ENCODE results near the gene HLA-B.

Gene HLA-B

DNA sequence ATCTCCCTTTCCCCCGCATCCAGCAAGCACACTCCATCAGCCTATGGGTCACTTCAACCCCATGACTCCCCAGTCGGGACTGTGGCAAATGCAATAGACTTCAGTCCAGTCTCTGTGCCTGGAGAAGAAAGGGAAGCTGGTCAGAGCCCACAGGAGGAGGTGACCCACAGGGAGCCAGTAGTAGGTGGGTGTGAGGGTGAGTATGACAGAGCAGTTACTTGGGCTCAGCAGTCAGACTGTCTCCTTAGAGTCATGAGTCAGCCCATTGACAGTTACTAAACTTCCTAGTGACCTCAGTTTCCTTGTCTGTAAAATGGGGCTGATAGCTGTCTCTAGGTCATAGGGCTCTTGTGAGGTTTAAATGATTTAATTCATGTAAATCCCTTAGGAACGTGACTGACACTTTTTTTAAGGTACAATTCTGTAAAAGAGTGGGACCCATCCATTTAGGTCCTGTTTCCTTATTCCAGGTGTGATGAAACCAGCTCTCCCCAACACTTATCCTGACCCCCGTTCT lies 51.2 kb downstream of the HLA-B start:
- no peak for DNase-seq (ENCODE audit: low spot score)

- no peak for DNase-seq (ENCODE audit: low spot score)
Observed at GRCh38 chr6:31304683-31305082, 52.3 kb downstream of the HLA-B start.

All from left forelimb (tissue), 1 donor.